H1 (cell line): ENCODE measurements around the gene KRTAP9-1. TPM values are rescaled to one million over a fixed set of nuclear protein-coding genes. Genes with fewer than 3 reads are reported as not detected.

Experiments
- CHD7 ChIP-seq: fragments of 300-600 bp; sonication (generic); IDR thresholded peaks from 2 replicates; pipeline ENCODE4 v1.7.1; 2012; ENCODE audit warnings: low read length, moderate library complexity, mild to moderate bottlenecking, inconsistent platforms; ENCODE audit not compliant: insufficient replicate concordance
- CTCF ChIP-seq, 3 experiments: IDR thresholded peaks; 1 replicate in 2 of 3; 2 replicates in 1 of 3; pipeline versions ENCODE4 v1.5.1 to v1.6.1; 2011; ENCODE audit warnings: low read length in 3 of 3, mild to moderate bottlenecking in 3 of 3, inconsistent platforms in 2 of 3, low read depth in 1 of 3, moderate library complexity in 1 of 3; ENCODE audit not compliant: insufficient read depth in 1 of 3; ENCODE audit errors: control extremely low read depth in 1 of 3
- JUN ChIP-seq: IDR thresholded peaks from 2 replicates; pipeline ENCODE4 v1.6.1; 2011; ENCODE audit warnings: low read depth, mild to moderate bottlenecking, improper control_type of control experiment, low read length
- JUND ChIP-seq: IDR thresholded peaks from 2 replicates; pipeline ENCODE4 v1.6.1; 2011; ENCODE audit warnings: mild to moderate bottlenecking, improper control_type of control experiment, low read length
- RXRA ChIP-seq: IDR thresholded peaks from 2 replicates; pipeline ENCODE4 v1.6.1; 2011; ENCODE audit warnings: low read depth, mild to moderate bottlenecking, low read length, moderate library complexity; ENCODE audit not compliant: insufficient read depth
- SIRT6 ChIP-seq: IDR thresholded peaks from one replicate; pipeline ENCODE4 v1.7.1; 2012; ENCODE audit warnings: low read length, inconsistent platforms
- ZNF274 ChIP-seq: IDR thresholded peaks from 2 replicates; pipeline ENCODE4 v1.7.0; 2012; ENCODE audit warnings: low read length, borderline replicate concordance; ENCODE audit errors: extremely low read depth
- polyA plus RNA-seq, 7 experiments: library from polyadenylated mRNA; depleted of rRNA in 3 of 7; stranded (reverse) in 5 of 7; unstranded in 2 of 7; fragments of >200 nt in 5 of 7; fragments of 200-250 nt in 2 of 7; gene quantifications; 1 replicate in 5 of 7; 2 replicates in 1 of 7; 4 replicates in 1 of 7; pipeline versions ENCODE4 v1.2.1 to v1.2.3, GENCODE V29; 2011 to 2013; ENCODE audit warnings: missing spikeins in 2 of 7, mixed read lengths in 2 of 7
- total RNA-seq: library from RNA; stranded (reverse); fragmentation: NEBNext Ultra II Directional; extraction: Animal tissue kit (Norgen Biotek cat#: 25700); gene quantifications from 2 replicates; pipeline ENCODE4 v1.2.1, GENCODE V29; 2021

KRTAP9-1 gene
- total and polyA plus RNA-seq, 2 of the 8 experiments (the other 6 are each of a cell fraction or from before 2014, with no cell fraction given): not detected

GRCh38 chr17:41177727-41178271 is 11.9 kb upstream of the KRTAP9-1 start, which contains the start of gene KRTAP4-2 (continued):
- TF ChIP-seq CHD7 (no peak), JUN (no peak), SIRT6 (no peak), CTCF (IDR thresholded peaks at IDR 0.05; ENCODE audit: control extremely low read depth in 1 of 3, insufficient read depth in 1 of 3, low read depth in 1 of 3, low read length in 3 of 3) (no peak), ZNF274 (no peak), JUND (no peak), RXRA (no peak)
- TF ChIP-seq, all 59 proteins: peak for 0
